IMR-90 (cell line): ENCODE results near the gene UBE2E2. TPM values are rescaled to one million over a fixed set of nuclear protein-coding genes. Genes with fewer than 3 reads are reported as not detected.

Source experiments
- ATAC-seq: fragments of 200-7000 bp; cut with Tn5 transposase; 2 replicates; pipeline ENCODE4 v1.9.1; 2020; ENCODE audit warnings: low read depth, mild to moderate bottlenecking, moderate library complexity
- BruUV-seq: library from RNA; stranded (reverse); fragments of 400-500 nt; replicated peaks from 2 replicates; lab custom pipeline; 2021; lab: Mats Ljungman, UMichigan
- CTCF ChIA-PET: fragments of 300-600 bp; formaldehyde crosslinking; extraction: SDS; loops from one replicate; lab custom pipeline; 2021; ENCODE audit warnings: antibody characterized with exemption; lab: Yijun Ruan, JAX
- POLR2A ChIA-PET: fragments of 300-600 bp; sonication (Branson Sonifier 250); formaldehyde crosslinking; loops from one replicate; lab custom pipeline; 2022; ENCODE audit warnings: antibody characterized with exemption; ENCODE audit not compliant: unreplicated experiment; lab: Charles Lee
- DNase-seq: peaks from one replicate; pipeline ENCODE4 v3.0.0; 2013
- H2AFZ ChIP-seq: replicated peaks from 2 replicates; pipeline ENCODE3; 2013; ENCODE audit warnings: low read length, mild to moderate bottlenecking; ENCODE audit not compliant: poor library complexity
- H2AK5ac ChIP-seq: 2 replicates; pipeline ENCODE4 v1.6.1; 2013; ENCODE audit warnings: low read depth, low read length, inconsistent platforms
- H2AK9ac ChIP-seq: replicated peaks from 2 replicates; pipeline ENCODE3; 2013; ENCODE audit warnings: mild to moderate bottlenecking, low read depth, low read length, moderate library complexity; ENCODE audit not compliant: poor library complexity
- H2BK120ac ChIP-seq: 2 replicates; pipeline ENCODE4 v1.6.1; 2013; ENCODE audit warnings: low read depth, low read length, inconsistent platforms
- H2BK15ac ChIP-seq: 3 replicates; pipeline ENCODE4 v1.6.1; 2013; ENCODE audit warnings: low read depth, low read length, inconsistent platforms
- H2BK20ac ChIP-seq: 2 replicates; pipeline ENCODE4 v1.6.1; 2013; ENCODE audit warnings: low read depth, mild to moderate bottlenecking, inconsistent platforms, low read length, moderate library complexity
- H2BK5ac ChIP-seq: 2 replicates; pipeline ENCODE4 v1.6.1; 2013; ENCODE audit warnings: mild to moderate bottlenecking, low read depth, low read length, inconsistent platforms; ENCODE audit not compliant: poor library complexity, severe bottlenecking
- H3K14ac ChIP-seq: replicated peaks from 2 replicates; pipeline ENCODE4 v1.6.1; 2013; ENCODE audit warnings: low read depth, low read length, inconsistent platforms
- H3K18ac ChIP-seq: 2 replicates; pipeline ENCODE4 v1.6.1; 2013; ENCODE audit warnings: low read depth, low read length, control low read depth
- H3K23ac ChIP-seq: 2 replicates; pipeline ENCODE4 v1.6.1; 2013; ENCODE audit warnings: low read depth, low read length, inconsistent platforms
- H3K27ac ChIP-seq: 2 replicates; pipeline ENCODE4 v1.5.1; 2013; ENCODE audit warnings: mild to moderate bottlenecking, control low read depth, low read length; ENCODE audit not compliant: insufficient read depth
- H3K27me3 ChIP-seq: 2 replicates; pipeline ENCODE4 v1.6.1; 2013; ENCODE audit warnings: low read length; ENCODE audit not compliant: control insufficient read depth, insufficient read depth
- H3K36me3 ChIP-seq: 2 replicates; pipeline ENCODE4 v1.6.1; 2013; ENCODE audit warnings: low read length, mixed read lengths; ENCODE audit not compliant: control insufficient read depth, insufficient read depth
- H3K4ac ChIP-seq: 2 replicates; pipeline ENCODE4 v1.6.1; 2013; ENCODE audit warnings: low read depth, low read length, inconsistent platforms
- H3K4me1 ChIP-seq: 2 replicates; pipeline ENCODE4 v1.6.1; 2013; ENCODE audit warnings: low read length, mixed read lengths; ENCODE audit not compliant: control insufficient read depth, insufficient read depth
- H3K4me2 ChIP-seq: 2 replicates; pipeline ENCODE4 v1.6.1; 2013; ENCODE audit warnings: low read depth, mild to moderate bottlenecking, control low read depth, low read length, moderate library complexity
- H3K4me3 ChIP-seq: 2 replicates; pipeline ENCODE4 v1.5.1; 2013; ENCODE audit warnings: low read depth, mild to moderate bottlenecking, control low read depth, low read length, moderate library complexity; ENCODE audit not compliant: insufficient read depth
- H3K56ac ChIP-seq: 2 replicates; pipeline ENCODE4 v1.6.1; 2013; ENCODE audit warnings: low read length, inconsistent platforms; ENCODE audit not compliant: insufficient read depth; ENCODE audit errors: extremely low read depth
- H3K79me1 ChIP-seq, 2 experiments: 2 replicates each; pipeline ENCODE4 v1.6.1; 2013; ENCODE audit warnings: low read length in 2 of 2, inconsistent platforms in 1 of 2, low read depth in 1 of 2
- H3K9ac ChIP-seq: 2 replicates; pipeline ENCODE4 v1.6.1; 2013; ENCODE audit warnings: low read depth, low read length, control low read depth
- H3K9me1 ChIP-seq: 2 replicates; pipeline ENCODE4 v1.6.1; 2013; ENCODE audit warnings: low read length, inconsistent platforms; ENCODE audit not compliant: insufficient read depth
- H3K9me3 ChIP-seq: 2 replicates; pipeline ENCODE4 v1.6.1; 2013; ENCODE audit warnings: low read length; ENCODE audit not compliant: control insufficient read depth, insufficient read depth
- H4K20me1 ChIP-seq: 2 replicates; pipeline ENCODE4 v1.6.1; 2013; ENCODE audit warnings: low read length, inconsistent platforms; ENCODE audit not compliant: insufficient read depth
- H4K5ac ChIP-seq: 2 replicates; pipeline ENCODE4 v1.6.1; 2013; ENCODE audit warnings: mild to moderate bottlenecking, low read depth, low read length, control low read depth
- H4K8ac ChIP-seq, 2 experiments: 2 replicates each; pipeline ENCODE4 v1.6.1; 2013; ENCODE audit warnings: low read depth in 2 of 2, low read length in 2 of 2, control low read depth in 1 of 2, inconsistent platforms in 1 of 2
- H4K91ac ChIP-seq: 2 replicates; pipeline ENCODE4 v1.6.1; 2013; ENCODE audit warnings: low read depth, low read length, inconsistent platforms; ENCODE audit not compliant: insufficient read depth
- BHLHE40 ChIP-seq: fragments of 150-350 bp; IDR thresholded peaks from 2 replicates; pipeline ENCODE4 v1.6.1; 2016; ENCODE audit warnings: mild to moderate bottlenecking, low read depth, low read length
- CEBPB ChIP-seq: IDR thresholded peaks from 2 replicates; pipeline ENCODE4 v1.6.1; 2012; ENCODE audit warnings: low read depth, low read length, improper control_type of control experiment
- CHD1 ChIP-seq: IDR thresholded peaks from 2 replicates; pipeline ENCODE4 v1.6.1; 2012; ENCODE audit warnings: low read depth, low read length, improper control_type of control experiment
- ELK1 ChIP-seq: fragments of 150-350 bp; IDR thresholded peaks from 2 replicates; pipeline ENCODE4 v1.6.1; 2016; ENCODE audit warnings: low read depth, mild to moderate bottlenecking, low read length, moderate library complexity, borderline replicate concordance
- FOS ChIP-seq: fragments of 150-350 bp; IDR thresholded peaks from 2 replicates; pipeline ENCODE4 v1.6.1; 2016; ENCODE audit warnings: low read depth, low read length
- MAZ ChIP-seq: IDR thresholded peaks from 2 replicates; pipeline ENCODE4 v1.6.1; 2012; ENCODE audit warnings: low read depth, mild to moderate bottlenecking, low read length, improper control_type of control experiment, moderate library complexity, borderline replicate concordance
- POLR2A ChIP-seq: IDR thresholded peaks from 2 replicates; pipeline ENCODE4 v1.6.1; 2012; ENCODE audit warnings: mild to moderate bottlenecking, low read depth, low read length
- RAD21 ChIP-seq: IDR thresholded peaks from 2 replicates; pipeline ENCODE4 v1.6.1; 2012; ENCODE audit warnings: low read length, improper control_type of control experiment
- RCOR1 ChIP-seq: IDR thresholded peaks from 2 replicates; pipeline ENCODE4 v1.6.1; 2012; ENCODE audit warnings: mild to moderate bottlenecking, low read length, improper control_type of control experiment; ENCODE audit not compliant: insufficient replicate concordance
- RFX5 ChIP-seq: IDR thresholded peaks from 2 replicates; pipeline ENCODE4 v1.8.0; 2012; ENCODE audit warnings: low read depth, mild to moderate bottlenecking, low read length, moderate library complexity
- USF2 ChIP-seq: fragments of 150-350 bp; IDR thresholded peaks from 2 replicates; pipeline ENCODE4 v1.6.1; 2017; ENCODE audit warnings: mild to moderate bottlenecking, antibody characterized with exemption, low read length, low read depth
- dilution Hi-C: fragments of 300-500 bp; cut with HindIII; formaldehyde crosslinking; loops from one replicate; pipeline ENCODE4 v1.14.3; 2018; ENCODE audit warnings: low sequenced_read_pairs; ENCODE audit not compliant: unreplicated experiment
- in situ Hi-C: fragments of 300-500 bp; cut with MboI; formaldehyde crosslinking; loops from 3 replicates; pipeline ENCODE4 v1.14.3; 2019; ENCODE audit warnings: low sequenced_read_pairs, inconsistent platforms, mixed read lengths
- intact Hi-C: fragments of 100-400 bp; cut with micrococcal nuclease; formaldehyde crosslinking; loops from 2 replicates; pipeline ENCODE4 v1.10.0; 2022
- polyA plus RNA-seq, 3 experiments: library from polyadenylated mRNA; depleted of rRNA; stranded (reverse); fragments of >200 nt; gene quantifications; 2 replicates each; pipeline ENCODE4 v1.2.3, GENCODE V29; 2012; ENCODE audit warnings: low replicate concordance in 1 of 3
- total RNA-seq: library from RNA; depleted of rRNA; stranded (reverse); fragments of >200 nt; gene quantifications from 2 replicates; pipeline ENCODE4 v1.2.3, GENCODE V29; 2012

The UBE2E2 gene
- total and polyA plus RNA-seq, 2 of the 4 experiments (the other 2 are of a cell fraction) = 18.6 to 32.7 TPM

GRCh38 chr3:23548706-23549105 lies 345.6 kb downstream of the UBE2E2 start:
- ChIA-PET POLR2A (no interaction called here), CTCF (no interaction called here)
- Histone ChIP-seq H3K4me2 (no peak overlapping the region), H4K20me1 (no peaks in the 10 kb centered on the region), H3K4me3 (no peak overlapping the region), H3K56ac (no peak overlapping the region), H2AK9ac (no peak overlapping the region), H3K9ac (no peak overlapping the region), H2BK20ac (no peak overlapping the region), H3K9me3 (no peaks in the 10 kb centered on the region), H3K23ac (no peak overlapping the region), H3K27me3 (no peaks in the 10 kb centered on the region), H4K91ac (no peak overlapping the region), H4K8ac (no peak overlapping the region), H2BK120ac (no peak overlapping the region), H3K18ac (no peak overlapping the region), H3K14ac (no peak overlapping the region), H2BK15ac (no peak overlapping the region), H3K4ac (no peak overlapping the region), H4K5ac (no peak overlapping the region), H3K27ac (no peak overlapping the region), H2BK5ac (no peak overlapping the region), H2AFZ (no peak overlapping the region), H2AK5ac (no peak overlapping the region), H3K36me3 (no peaks in the 10 kb centered on the region), H3K9me1 (no peaks in the 10 kb centered on the region), H3K4me1 (peaks cover 2% of the 10 kb centered on the region; the same call in 1 of the 2 replicates), H3K79me1 (no peaks in the 10 kb centered on the region; a peak in 1 of 4 replicates)
- dilution Hi-C loops = no loop called here
- no TSS peak for BruUV-seq
- ATAC-seq (peak; percentile 28), DNase-seq (peak; percentile 10)
- in situ Hi-C loops = no loop called here
- TF ChIP-seq RCOR1 = no peak
- no peak for TF ChIP-seq POLR2A
- TF ChIP-seq RAD21 = no peak
- no peak for TF ChIP-seq CEBPB
- no peak for TF ChIP-seq BHLHE40
- TF ChIP-seq MAZ = no peak
- no peak for TF ChIP-seq FOS
- no peak for TF ChIP-seq CHD1
- TF ChIP-seq ELK1 = no peak
- no peak for TF ChIP-seq RFX5
- TF ChIP-seq USF2 = no peak
- intact Hi-C loops = no loop called here
